Panc1 (cell line): ENCODE measurements around the gene HPCAL4. TPM values are rescaled to one million over a fixed set of nuclear protein-coding genes. Genes with fewer than 3 reads are reported as not detected.

Source experiments
- ATAC-seq: fragments of 200-7000 bp; cut with Tn5 transposase; 2 replicates; pipeline ENCODE4 v1.9.1; 2020; ENCODE audit warnings: mild to moderate bottlenecking, moderate library complexity
- BruUV-seq: library from RNA; stranded (reverse); fragments of 400-500 nt; replicated peaks from 2 replicates; lab custom pipeline; 2021; lab: Mats Ljungman, UMichigan
- CTCF ChIA-PET: fragments of 300-600 bp; sonication (Branson Sonifier 250); formaldehyde crosslinking; loops from one replicate; lab custom pipeline; 2022; ENCODE audit warnings: antibody characterized with exemption; lab: Charles Lee
- POLR2A ChIA-PET: fragments of 300-600 bp; sonication (Branson Sonifier 250); formaldehyde crosslinking; loops from one replicate; lab custom pipeline; 2022; ENCODE audit warnings: antibody characterized with exemption; lab: Charles Lee
- DNase-seq: peaks from one replicate; pipeline ENCODE4 v3.0.0-alpha.2; 2010; ENCODE audit warnings: low read depth, low spot score
- H3K27ac ChIP-seq: 2 replicates; pipeline ENCODE4 v1.5.1; 2011; ENCODE audit warnings: mild to moderate bottlenecking, low read length, inconsistent platforms
- H3K27me3 ChIP-seq: fragments of 200-500 bp; sonication (Bioruptor generic); 2 replicates; pipeline ENCODE4 v1.6.0; 2014; ENCODE audit warnings: low read length, inconsistent platforms; ENCODE audit not compliant: control insufficient read depth, insufficient read depth
- H3K36me3 ChIP-seq: fragments of 200-500 bp; sonication (Bioruptor generic); 2 replicates; pipeline ENCODE4 v1.5.1; 2014; ENCODE audit warnings: inconsistent platforms, mild to moderate bottlenecking, low read length, moderate library complexity; ENCODE audit not compliant: control insufficient read depth, insufficient read depth
- H3K4me1 ChIP-seq: 2 replicates; pipeline ENCODE4 v1.5.1; 2011; ENCODE audit warnings: inconsistent platforms, mild to moderate bottlenecking, low read length, moderate library complexity; ENCODE audit not compliant: control insufficient read depth, insufficient read depth
- H3K4me3 ChIP-seq, 2 experiments: 2 replicates each; pipeline ENCODE4 v1.5.1; 2011 to 2012; ENCODE audit warnings: low read depth in 2 of 2, low read length in 2 of 2, mild to moderate bottlenecking in 2 of 2, inconsistent platforms in 1 of 2, moderate library complexity in 1 of 2
- H3K9me3 ChIP-seq: fragments of 200-500 bp; sonication (Bioruptor generic); 2 replicates; pipeline ENCODE4 v1.5.1; 2014; ENCODE audit warnings: low read depth, mild to moderate bottlenecking, inconsistent platforms, low read length, moderate library complexity; ENCODE audit not compliant: control insufficient read depth, insufficient read depth
- POLR2AphosphoS5 ChIP-seq: IDR thresholded peaks from 2 replicates; pipeline ENCODE4 v1.6.1; 2012; ENCODE audit warnings: mild to moderate bottlenecking, low read depth, low read length, moderate library complexity
- REST ChIP-seq, 2 experiments: IDR thresholded peaks; 2 replicates each; pipeline ENCODE4 v1.6.1; 2011 to 2012; ENCODE audit warnings: low read depth in 2 of 2, control low read depth in 1 of 2, low read length in 1 of 2, mild to moderate bottlenecking in 1 of 2, moderate library complexity in 1 of 2; ENCODE audit not compliant: insufficient read depth in 1 of 2
- SIN3A ChIP-seq: IDR thresholded peaks from 2 replicates; pipeline ENCODE4 v1.6.1; 2012; ENCODE audit warnings: low read depth, mild to moderate bottlenecking, low read length, moderate library complexity, borderline replicate concordance; ENCODE audit not compliant: insufficient read depth
- TCF7L2 ChIP-seq: IDR thresholded peaks from 2 replicates; pipeline ENCODE4 v1.6.1; 2011; ENCODE audit warnings: mild to moderate bottlenecking, low read depth, low read length, inconsistent platforms
- in situ Hi-C: cut with HindIII; loops from 2 replicates; pipeline ENCODE4 v1.10.0; 2016; ENCODE audit warnings: low sequenced_read_pairs, low pct_unique_long_range_greater_than_20kb
- intact Hi-C: fragments of 100-400 bp; cut with micrococcal nuclease; formaldehyde crosslinking; loops from one replicate; pipeline ENCODE4 v1.10.0; 2022; ENCODE audit not compliant: unreplicated experiment
- total RNA-seq: library from RNA; stranded (reverse); gene quantifications from one replicate; pipeline ENCODE4 v1.2.1, GENCODE V29; 2021; ENCODE audit not compliant: unreplicated experiment
- TF ChIP-seq, protein P1 (sequence below): fragments of 450-650 bp; IDR thresholded peaks from 2 replicates; pipeline ENCODE4 v1.5.1; 2017; ENCODE audit warnings: mild to moderate bottlenecking

Gene HPCAL4
- total RNA-seq, 1 experiment from 2014 or later = 0.21 TPM

- Histone ChIP-seq H3K36me3 (no peaks in the 10 kb centered on the region), H3K27ac (no peak overlapping the region), H3K27me3 (no peaks in the 10 kb centered on the region), H3K4me3 (no peak overlapping the region), H3K9me3 (no peaks in the 10 kb centered on the region), H3K4me1 (no peaks in the 10 kb centered on the region)
- ATAC-seq (no peak), DNase-seq (no peak)
- no peak for TF ChIP-seq REST (IDR thresholded peaks at IDR 0.05; ENCODE audit: insufficient read depth in 1 of 2, low read depth in 2 of 2, low read length in 1 of 2)
- no peak for TF ChIP-seq SIN3A
- no TSS peak for BruUV-seq
- POLR2A ChIA-PET = no interaction called here
- CTCF ChIA-PET = no interaction called here
- in situ Hi-C loops = no loop called here
- intact Hi-C loops = no loop called here
These were observed 16.3 kb upstream of the HPCAL4 start for GRCh38 chr1:39707506-39707905.

GRCh38 chr1:39704757-39705156, 13.5 kb upstream of the HPCAL4 start:
- CTCF ChIA-PET = no interaction called here
- no peaks in the 10 kb centered on the region for H3K27me3 ChIP-seq
- intact Hi-C loops = no loop called here

More at GRCh38 chr1:39704757-39705156, 13.5 kb upstream of the HPCAL4 start:
- DNase-seq (no peak), ATAC-seq (no peak)
- no peak overlapping the region for H3K27ac ChIP-seq
- no peak for TF ChIP-seq POLR2AphosphoS5
- TF ChIP-seq TCF7L2 = no peak
- TF ChIP-seq, protein P1, sequence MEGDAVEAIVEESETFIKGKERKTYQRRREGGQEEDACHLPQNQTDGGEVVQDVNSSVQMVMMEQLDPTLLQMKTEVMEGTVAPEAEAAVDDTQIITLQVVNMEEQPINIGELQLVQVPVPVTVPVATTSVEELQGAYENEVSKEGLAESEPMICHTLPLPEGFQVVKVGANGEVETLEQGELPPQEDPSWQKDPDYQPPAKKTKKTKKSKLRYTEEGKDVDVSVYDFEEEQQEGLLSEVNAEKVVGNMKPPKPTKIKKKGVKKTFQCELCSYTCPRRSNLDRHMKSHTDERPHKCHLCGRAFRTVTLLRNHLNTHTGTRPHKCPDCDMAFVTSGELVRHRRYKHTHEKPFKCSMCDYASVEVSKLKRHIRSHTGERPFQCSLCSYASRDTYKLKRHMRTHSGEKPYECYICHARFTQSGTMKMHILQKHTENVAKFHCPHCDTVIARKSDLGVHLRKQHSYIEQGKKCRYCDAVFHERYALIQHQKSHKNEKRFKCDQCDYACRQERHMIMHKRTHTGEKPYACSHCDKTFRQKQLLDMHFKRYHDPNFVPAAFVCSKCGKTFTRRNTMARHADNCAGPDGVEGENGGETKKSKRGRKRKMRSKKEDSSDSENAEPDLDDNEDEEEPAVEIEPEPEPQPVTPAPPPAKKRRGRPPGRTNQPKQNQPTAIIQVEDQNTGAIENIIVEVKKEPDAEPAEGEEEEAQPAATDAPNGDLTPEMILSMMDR = no peak
- no peak for TF ChIP-seq REST (IDR thresholded peaks at IDR 0.05; ENCODE audit: insufficient read depth in 1 of 2, low read depth in 2 of 2, low read length in 1 of 2)
- TF ChIP-seq SIN3A = no peak
- no peaks in the 10 kb centered on the region for H3K9me3 ChIP-seq
- H3K36me3 ChIP-seq = no peaks in the 10 kb centered on the region
- no peaks in the 10 kb centered on the region for H3K4me1 ChIP-seq
- POLR2A ChIA-PET = interaction anchor here (0.7 kb wide), 1 partner anchor 8 kb away, joined by 3 read pairs; no protein-coding TSS in a partner anchor
- no peak overlapping the region for H3K4me3 ChIP-seq
- BruUV-seq = no TSS peak
- in situ Hi-C loops = no loop called here
